Measurements from ENCODE around the gene LAMC3.
"Not testable (repeated sequence)": the region's sequence is repeated elsewhere in the genome, so short reads cannot be mapped to it uniquely, and the experiment has no call there.

Gene LAMC3

DNA sequence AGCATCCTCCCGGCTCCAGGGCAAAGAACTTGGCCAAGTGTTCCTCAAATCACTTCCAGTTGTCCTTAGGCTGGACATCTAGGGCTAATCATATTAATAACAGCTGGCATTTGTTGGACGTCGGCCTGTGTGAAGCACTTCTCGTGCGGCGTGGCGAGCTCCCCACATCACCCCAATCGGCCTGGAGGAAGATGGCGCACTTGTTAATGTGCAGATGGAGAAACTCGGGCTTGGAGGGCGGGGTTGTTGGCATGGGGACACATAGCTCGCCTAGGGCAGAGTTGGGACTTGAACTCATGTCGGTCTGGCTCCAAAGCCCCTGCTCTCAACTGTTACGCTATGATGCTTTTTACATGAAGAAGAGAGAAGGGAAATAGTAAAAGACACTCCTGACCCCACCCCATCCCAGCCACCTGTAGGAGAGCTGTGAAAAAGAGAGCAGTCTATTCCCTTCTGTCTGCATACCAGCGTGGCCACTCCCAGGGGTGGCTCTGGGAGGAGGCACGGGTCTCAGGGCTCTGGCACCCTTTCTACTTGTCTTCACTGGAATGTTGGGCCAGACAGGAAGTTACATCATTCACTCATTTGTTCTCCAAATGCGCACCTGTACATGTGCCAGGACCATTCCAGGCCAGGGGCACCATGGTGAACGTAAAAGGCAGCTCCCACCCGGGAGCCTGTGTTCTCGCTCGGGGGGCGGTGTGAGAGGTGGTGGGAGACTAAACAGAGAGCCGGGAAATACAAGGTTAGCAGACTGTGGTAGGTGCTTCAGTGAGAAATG is 103.6 kb downstream of the LAMC3 start:
- no peak for DNase-seq
- no peak overlapping the region for H3K4me3 ChIP-seq (ENCODE audit: control insufficient read depth in 1 of 7, extremely low read depth in 1 of 7, insufficient read depth in 4 of 7, low read depth in 2 of 7, low read length in 6 of 7)
- ChIA-PET POLR2A (no interaction called here), CTCF (interaction anchor here (1.5 kb wide), 1 partner anchor 15 kb away, joined by 4 read pairs; no protein-coding TSS in a partner anchor)
- H3K36me3 ChIP-seq (ENCODE audit: control insufficient read depth in 4 of 4, insufficient read depth in 4 of 4, low read length in 3 of 4), result no peaks in the 10 kb centered on the region
- 97% methylated on average over 19 of the region's 23 CpGs for WGBS (ENCODE audit: insufficient coverage)
- H3K27me3 ChIP-seq (replicated peaks in 2 of 5; ENCODE audit: control insufficient read depth in 4 of 5, insufficient read depth in 5 of 5, low read length in 4 of 5), result no peaks in the 10 kb centered on the region
- H3K4me1 ChIP-seq (ENCODE audit: control extremely low read depth in 1 of 4, control insufficient read depth in 4 of 4, insufficient read depth in 4 of 4, low read length in 3 of 4), result peaks cover 0 to 13% (median 6%) of the 10 kb centered on the region in 4 experiments
- H3K9me3 ChIP-seq (ENCODE audit: control extremely low read depth in 1 of 5, control insufficient read depth in 4 of 5, insufficient read depth in 2 of 5, low read depth in 1 of 5, low read length in 4 of 5), result no peaks in the 10 kb centered on the region
- H3K27ac ChIP-seq (ENCODE audit: insufficient read depth in 1 of 2, low read depth in 1 of 2, low read length in 2 of 2, poor library complexity in 1 of 2, severe bottlenecking in 2 of 2), result no peak overlapping the region

DNA sequence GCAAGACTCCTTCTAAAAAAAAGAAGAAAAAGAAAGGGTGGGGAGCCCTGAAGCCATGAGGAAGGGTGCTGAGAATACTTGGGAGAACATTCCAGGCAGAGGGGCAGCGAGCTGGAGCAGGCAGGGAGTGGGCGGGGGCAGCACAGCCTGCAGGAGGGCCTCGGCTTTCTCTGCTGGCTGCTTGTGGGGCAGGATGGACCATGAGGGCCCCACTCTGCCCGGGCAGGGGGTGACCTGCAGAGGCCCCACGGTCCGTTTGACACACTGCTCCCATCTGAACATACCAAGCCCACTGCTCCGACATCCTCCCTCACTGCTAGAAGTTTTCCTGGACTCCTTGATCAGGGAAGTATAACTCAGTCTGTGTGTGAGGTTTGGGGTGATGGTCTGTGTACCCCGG is 104.7 kb downstream of the LAMC3 start:
- H3K9me3 ChIP-seq (ENCODE audit: control extremely low read depth in 1 of 5, control insufficient read depth in 4 of 5, insufficient read depth in 2 of 5, low read depth in 1 of 5, low read length in 4 of 5), result no peaks in the 10 kb centered on the region
- DNase-seq, result no peak
- H3K4me3 ChIP-seq (ENCODE audit: control insufficient read depth in 1 of 7, extremely low read depth in 1 of 7, insufficient read depth in 4 of 7, low read depth in 2 of 7, low read length in 6 of 7), result no peak overlapping the region
- 94% methylated on average over 3 of the region's 8 CpGs for WGBS (ENCODE audit: insufficient coverage)
- H3K27ac ChIP-seq (ENCODE audit: insufficient read depth in 1 of 2, low read depth in 1 of 2, low read length in 2 of 2, poor library complexity in 1 of 2, severe bottlenecking in 2 of 2), result no peak overlapping the region
- no peaks in the 10 kb centered on the region for H3K36me3 ChIP-seq (ENCODE audit: control insufficient read depth in 4 of 4, insufficient read depth in 4 of 4, low read length in 3 of 4)
- H3K27me3 ChIP-seq (replicated peaks in 2 of 5; ENCODE audit: control insufficient read depth in 4 of 5, insufficient read depth in 5 of 5, low read length in 4 of 5), result no peaks in the 10 kb centered on the region
- ChIA-PET CTCF (no interaction called here), POLR2A (interaction anchor here (0.6 kb wide), 1 partner anchor 85 kb away, joined by 3 read pairs; no protein-coding TSS in a partner anchor)
- peaks cover 0 to 16% (median 6%) of the 10 kb centered on the region in 4 experiments for H3K4me1 ChIP-seq (ENCODE audit: control extremely low read depth in 1 of 4, control insufficient read depth in 4 of 4, insufficient read depth in 4 of 4, low read length in 3 of 4)

DNA sequence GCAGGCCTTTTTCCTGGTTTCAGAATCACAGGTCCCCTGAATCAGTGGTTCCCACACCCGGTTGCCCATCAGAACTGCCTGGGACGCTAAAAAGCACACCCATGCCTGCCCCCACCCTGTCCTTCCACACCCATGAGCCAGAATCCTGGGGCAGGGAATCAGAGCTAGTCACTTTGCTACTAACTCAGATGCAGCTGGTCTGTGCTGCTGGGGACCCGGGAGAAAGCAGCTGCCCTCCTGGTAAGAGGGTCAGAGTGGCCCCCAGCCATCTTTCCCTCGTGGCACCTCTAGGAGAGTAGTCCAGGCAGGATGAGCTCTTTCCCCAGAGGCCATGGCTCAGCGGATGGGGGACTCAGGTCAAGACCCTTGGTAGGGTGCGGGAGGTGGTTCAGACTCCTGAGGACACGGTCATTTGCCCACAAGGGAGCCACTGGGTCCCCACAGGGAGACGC is 105.1 kb downstream of the LAMC3 start:
- ChIA-PET CTCF (no interaction called here), POLR2A (interaction anchor here (0.6 kb wide), 1 partner anchor 85 kb away, joined by 3 read pairs; no protein-coding TSS in a partner anchor)
- Histone ChIP-seq H3K9me3 (ENCODE audit: control extremely low read depth in 1 of 5, control insufficient read depth in 4 of 5, insufficient read depth in 2 of 5, low read depth in 1 of 5, low read length in 4 of 5) (no peaks in the 10 kb centered on the region), H3K27ac (ENCODE audit: insufficient read depth in 1 of 2, low read depth in 1 of 2, low read length in 2 of 2, poor library complexity in 1 of 2, severe bottlenecking in 2 of 2) (no peak overlapping the region), H3K4me3 (ENCODE audit: control insufficient read depth in 1 of 7, extremely low read depth in 1 of 7, insufficient read depth in 4 of 7, low read depth in 2 of 7, low read length in 6 of 7) (no peak overlapping the region), H3K36me3 (ENCODE audit: control insufficient read depth in 4 of 4, insufficient read depth in 4 of 4, low read length in 3 of 4) (no peaks in the 10 kb centered on the region), H3K4me1 (ENCODE audit: control extremely low read depth in 1 of 4, control insufficient read depth in 4 of 4, insufficient read depth in 4 of 4, low read length in 3 of 4) (peaks cover 0 to 16% (median 6%) of the 10 kb centered on the region in 4 experiments), H3K27me3 (replicated peaks in 2 of 5; ENCODE audit: control insufficient read depth in 4 of 5, insufficient read depth in 5 of 5, low read length in 4 of 5) (no peaks in the 10 kb centered on the region)
- 98% methylated on average over 8 of the region's 8 CpGs for WGBS (ENCODE audit: insufficient coverage)
- DNase-seq, result no peak

DNA sequence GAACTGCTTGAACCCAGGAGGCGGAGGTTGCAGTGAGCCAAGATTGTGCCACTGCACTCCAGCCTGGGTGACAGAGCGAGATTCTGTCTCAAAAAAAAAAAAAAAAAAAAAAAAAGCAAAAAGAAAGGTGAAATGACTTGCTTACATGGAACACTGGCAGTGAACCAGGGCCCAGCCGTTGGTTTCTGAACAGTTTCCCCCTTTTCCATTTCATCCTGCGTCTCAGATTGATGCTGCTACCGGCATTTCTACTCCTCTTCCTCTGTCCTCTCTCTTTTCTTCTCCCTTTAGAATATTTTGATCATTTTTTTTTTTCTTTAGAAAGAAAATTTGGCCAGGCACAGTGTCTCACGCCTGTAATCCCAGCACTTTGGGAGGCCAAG is 106.4 kb downstream of the LAMC3 start:
- H3K36me3 ChIP-seq (ENCODE audit: control insufficient read depth in 4 of 4, insufficient read depth in 4 of 4, low read length in 3 of 4); H3K27me3 ChIP-seq (replicated peaks in 2 of 5; ENCODE audit: control insufficient read depth in 4 of 5, insufficient read depth in 5 of 5, low read length in 4 of 5); H3K9me3 ChIP-seq (ENCODE audit: control extremely low read depth in 1 of 5, control insufficient read depth in 4 of 5, insufficient read depth in 2 of 5, low read depth in 1 of 5, low read length in 4 of 5); DNase-seq; H3K27ac ChIP-seq (ENCODE audit: insufficient read depth in 1 of 2, low read depth in 1 of 2, low read length in 2 of 2, poor library complexity in 1 of 2, severe bottlenecking in 2 of 2); H3K4me3 ChIP-seq (ENCODE audit: control insufficient read depth in 1 of 7, extremely low read depth in 1 of 7, insufficient read depth in 4 of 7, low read depth in 2 of 7, low read length in 6 of 7); CTCF ChIA-PET; POLR2A ChIA-PET: not testable (repeated sequence)
- 100% methylated on average over 1 of the region's 6 CpGs for WGBS (ENCODE audit: insufficient coverage)
- peaks cover 0 to 16% (median 6%) of the 10 kb centered on the region in 4 experiments for H3K4me1 ChIP-seq (ENCODE audit: control extremely low read depth in 1 of 4, control insufficient read depth in 4 of 4, insufficient read depth in 4 of 4, low read length in 3 of 4)

- peak overlapping the region in 1 of 2 experiments; percentile 40 for H3K27ac ChIP-seq (ENCODE audit: insufficient read depth in 1 of 2, low read depth in 1 of 2, low read length in 2 of 2, poor library complexity in 1 of 2, severe bottlenecking in 2 of 2)
- POLR2A ChIA-PET, result interaction anchor here (1.2 kb wide), 1 partner anchor 9 kb away, joined by 3 read pairs; the partner anchor contains the start of gene NUP214
- CTCF ChIA-PET, result interaction anchor here (1.8 kb wide), 1 partner anchor 17 kb away, joined by 5 read pairs; no protein-coding TSS in a partner anchor
- no peak for DNase-seq
- peaks cover 0 to 16% (median 6%) of the 10 kb centered on the region in 4 experiments for H3K4me1 ChIP-seq (ENCODE audit: control extremely low read depth in 1 of 4, control insufficient read depth in 4 of 4, insufficient read depth in 4 of 4, low read length in 3 of 4)
- H3K36me3 ChIP-seq (ENCODE audit: control insufficient read depth in 4 of 4, insufficient read depth in 4 of 4, low read length in 3 of 4), result peaks cover 0 to 2% (median 0%) of the 10 kb centered on the region in 4 experiments
- H3K4me3 ChIP-seq (ENCODE audit: control insufficient read depth in 1 of 7, extremely low read depth in 1 of 7, insufficient read depth in 4 of 7, low read depth in 2 of 7, low read length in 6 of 7), result peak overlapping the region in 1 of 7 experiments; percentile 51
- WGBS (ENCODE audit: insufficient coverage), result 88% methylated on average over 17 of the region's 22 CpGs
- H3K27me3 ChIP-seq (replicated peaks in 2 of 5; ENCODE audit: control insufficient read depth in 4 of 5, insufficient read depth in 5 of 5, low read length in 4 of 5), result no peaks in the 10 kb centered on the region
- no peaks in the 10 kb centered on the region for H3K9me3 ChIP-seq (ENCODE audit: control extremely low read depth in 1 of 5, control insufficient read depth in 4 of 5, insufficient read depth in 2 of 5, low read depth in 1 of 5, low read length in 4 of 5)
Observed at GRCh38 chr9:131116281-131117120, 107.5 kb downstream of the LAMC3 start.

DNA sequence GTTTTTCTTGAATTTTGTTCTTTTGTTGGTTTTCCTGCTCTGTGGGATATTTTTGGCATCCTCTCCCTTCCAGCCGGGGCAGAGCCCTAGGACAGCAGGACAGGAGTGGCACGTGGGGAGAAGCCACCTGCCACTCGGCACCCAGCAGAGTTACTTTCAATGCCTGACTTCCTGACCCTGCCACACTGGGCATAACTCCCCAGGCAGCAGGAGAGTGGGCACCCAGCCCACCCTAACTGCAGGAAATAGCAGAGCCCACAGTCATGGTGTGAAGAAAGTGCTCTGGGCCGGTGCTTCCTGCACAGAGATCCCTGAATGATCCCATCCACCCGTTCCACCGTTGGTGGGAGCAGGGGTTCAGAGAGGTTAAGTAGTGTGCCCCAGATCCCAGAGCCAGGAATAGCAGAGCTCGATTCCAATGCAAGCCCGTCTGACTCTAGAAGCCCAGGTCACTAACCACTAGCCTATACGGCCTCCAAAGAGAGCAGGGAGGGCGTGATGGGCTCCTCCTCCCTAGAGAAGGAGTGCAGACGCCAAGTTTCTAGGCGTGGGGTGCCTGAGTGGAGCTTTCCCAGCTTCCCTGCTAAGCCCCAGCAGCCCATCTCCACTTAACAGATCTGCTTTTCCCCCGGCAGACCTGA is 108.3 kb downstream of the LAMC3 start:
- CTCF ChIA-PET, result interaction anchor here (1.8 kb wide), 1 partner anchor 18 kb away, joined by 5 read pairs; no protein-coding TSS in a partner anchor
- POLR2A ChIA-PET, result interaction anchor here (1.2 kb wide), 1 partner anchor 8 kb away, joined by 3 read pairs; the partner anchor contains the start of gene NUP214
- H3K4me3 ChIP-seq (ENCODE audit: control insufficient read depth in 1 of 7, extremely low read depth in 1 of 7, insufficient read depth in 4 of 7, low read depth in 2 of 7, low read length in 6 of 7), result peak overlapping the region in 2 of 7 experiments; percentile 26 to 51
- no peaks in the 10 kb centered on the region for H3K27me3 ChIP-seq (replicated peaks in 2 of 5; ENCODE audit: control insufficient read depth in 4 of 5, insufficient read depth in 5 of 5, low read length in 4 of 5)
- H3K27ac ChIP-seq (ENCODE audit: insufficient read depth in 1 of 2, low read depth in 1 of 2, low read length in 2 of 2, poor library complexity in 1 of 2, severe bottlenecking in 2 of 2), result peak overlapping the region in 1 of 2 experiments; percentile 40
- H3K4me1 ChIP-seq (ENCODE audit: control extremely low read depth in 1 of 4, control insufficient read depth in 4 of 4, insufficient read depth in 4 of 4, low read length in 3 of 4), result peaks cover 0 to 16% (median 6%) of the 10 kb centered on the region in 4 experiments
- 12% methylated on average over 9 of the region's 13 CpGs for WGBS (ENCODE audit: insufficient coverage)
- no peaks in the 10 kb centered on the region for H3K9me3 ChIP-seq (ENCODE audit: control extremely low read depth in 1 of 5, control insufficient read depth in 4 of 5, insufficient read depth in 2 of 5, low read depth in 1 of 5, low read length in 4 of 5)
- peak in 2 of 3 donors; percentile 23 to 40 for DNase-seq
- peaks cover 0 to 2% (median 0%) of the 10 kb centered on the region in 4 experiments for H3K36me3 ChIP-seq (ENCODE audit: control insufficient read depth in 4 of 4, insufficient read depth in 4 of 4, low read length in 3 of 4)

Measured in common myeloid progenitor, CD34-positive (primary cell).